Loucy (cell line): Measurements from ENCODE around the gene PNP.

Experiments
- H2AFZ ChIP-seq: fragments of 200-600 bp; sonication (generic); 2 replicates; pipeline ENCODE4 v1.6.0; 2016; ENCODE audit warnings: antibody characterized with exemption, mild to moderate bottlenecking, low read length, moderate library complexity
- H3F3A ChIP-seq: fragments of 200-600 bp; 2 replicates; pipeline ENCODE4 v1.6.0; 2016; ENCODE audit warnings: antibody characterized with exemption, low read depth, mild to moderate bottlenecking
- H3K27me3 ChIP-seq: fragments of 200-600 bp; sonication (generic); 2 replicates; pipeline ENCODE4 v1.6.1; 2014; ENCODE audit warnings: low read length, mild to moderate bottlenecking; ENCODE audit not compliant: insufficient read depth, poor library complexity, severe bottlenecking
- H3K36me3 ChIP-seq: fragments of 200-600 bp; sonication (generic); 2 replicates; pipeline ENCODE4 v1.6.1; 2016; ENCODE audit warnings: low read length; ENCODE audit not compliant: insufficient read depth
- H3K4me1 ChIP-seq: fragments of 200-600 bp; sonication (generic); 2 replicates; pipeline ENCODE4 v1.5.1; 2014; ENCODE audit warnings: low read length, mild to moderate bottlenecking; ENCODE audit not compliant: insufficient read depth, poor library complexity, severe bottlenecking
- H3K4me2 ChIP-seq: fragments of 200-600 bp; sonication (generic); 2 replicates; pipeline ENCODE4 v1.6.0; 2014; ENCODE audit warnings: antibody characterized with exemption, low read length, low read depth, mild to moderate bottlenecking; ENCODE audit not compliant: poor library complexity, severe bottlenecking
- H3K4me3 ChIP-seq: fragments of 200-600 bp; sonication (generic); 2 replicates; pipeline ENCODE4 v1.5.1; 2014; ENCODE audit warnings: low read length, mild to moderate bottlenecking, mixed read lengths; ENCODE audit not compliant: poor library complexity, severe bottlenecking
- H3K79me2 ChIP-seq: fragments of 200-600 bp; sonication (generic); 2 replicates; pipeline ENCODE4 v1.6.1; 2014; ENCODE audit warnings: low read length; ENCODE audit not compliant: insufficient read depth
- H3K9ac ChIP-seq: fragments of 200-600 bp; sonication (generic); 2 replicates; pipeline ENCODE4 v1.6.0; 2014; ENCODE audit warnings: mild to moderate bottlenecking, low read depth, low read length, moderate library complexity; ENCODE audit not compliant: poor library complexity, severe bottlenecking
- H3K9me2 ChIP-seq: fragments of 200-600 bp; sonication (generic); replicated peaks from 2 replicates; pipeline ENCODE4 v1.6.1; 2016; ENCODE audit warnings: low read depth, low read length, mixed read lengths
- H3K9me3 ChIP-seq: fragments of 200-600 bp; sonication (generic); 2 replicates; pipeline ENCODE4 v1.6.1; 2014; ENCODE audit warnings: mild to moderate bottlenecking, antibody characterized with exemption, low read length, low read depth; ENCODE audit not compliant: insufficient read depth
- H4K20me1 ChIP-seq: fragments of 200-600 bp; sonication (generic); 2 replicates; pipeline ENCODE4 v1.6.0; 2014; ENCODE audit warnings: antibody characterized with exemption, low read length, mild to moderate bottlenecking; ENCODE audit not compliant: insufficient read depth, poor library complexity, severe bottlenecking
- CTCF ChIP-seq: fragments of 200-600 bp; sonication (generic); conservative IDR thresholded peaks from 2 replicates; pipeline ENCODE4 v1.5.1; 2014; ENCODE audit warnings: mild to moderate bottlenecking, antibody characterized with exemption, low read length
- EZH2phosphoT487 ChIP-seq: fragments of 200-600 bp; IDR thresholded peaks from 2 replicates; pipeline ENCODE4 v1.6.1; 2018; ENCODE audit warnings: antibody characterized with exemption, mild to moderate bottlenecking, moderate library complexity, borderline replicate concordance

Gene PNP

GRCh38 chr14:20477211-20477876 lies 8.1 kb downstream of the PNP start:
- Histone ChIP-seq H3K4me2 (peak overlapping the region; percentile 58), H3K27me3 (no peaks in the 10 kb centered on the region), H3K9ac (peak overlapping the region; percentile 43), H3K36me3 (peaks cover 43% of the 10 kb centered on the region), H3F3A (peaks cover 24% of the 10 kb centered on the region), H2AFZ (no peak overlapping the region), H3K9me2 (no peaks in the 10 kb centered on the region), H4K20me1 (peaks cover 22% of the 10 kb centered on the region), H3K79me2 (peaks cover 40% of the 10 kb centered on the region), H3K4me1 (peaks cover 43% of the 10 kb centered on the region), H3K9me3 (no peaks in the 10 kb centered on the region), H3K4me3 (peak overlapping the region; percentile 37)
- no peak for TF ChIP-seq EZH2phosphoT487
- TF ChIP-seq CTCF = no peak

GRCh38 chr14:20478894-20479293 lies 9.7 kb downstream of the PNP start:
- H3K9me2 ChIP-seq = no peaks in the 10 kb centered on the region
- no peak overlapping the region for H3K4me2 ChIP-seq
- H2AFZ ChIP-seq = no peak overlapping the region
- H4K20me1 ChIP-seq = peaks cover 11% of the 10 kb centered on the region
- peaks cover 24% of the 10 kb centered on the region for H3F3A ChIP-seq
- no peaks in the 10 kb centered on the region for H3K9me3 ChIP-seq
- peaks cover 31% of the 10 kb centered on the region for H3K4me1 ChIP-seq
- TF ChIP-seq EZH2phosphoT487 = no peak
- no peak for TF ChIP-seq CTCF
- peaks cover 24% of the 10 kb centered on the region for H3K79me2 ChIP-seq
- H3K9ac ChIP-seq = peak overlapping the region; percentile 43
- no peaks in the 10 kb centered on the region for H3K27me3 ChIP-seq
- no peak overlapping the region for H3K4me3 ChIP-seq
- H3K36me3 ChIP-seq = peaks cover 33% of the 10 kb centered on the region

- no peak overlapping the region for H3K4me2 ChIP-seq
- peaks cover 12% of the 10 kb centered on the region for H3F3A ChIP-seq
- peaks cover 3% of the 10 kb centered on the region for H3K36me3 ChIP-seq
- TF ChIP-seq CTCF (no peak), EZH2phosphoT487 (no peak)
- no peaks in the 10 kb centered on the region for H3K9me2 ChIP-seq
- no peaks in the 10 kb centered on the region for H3K79me2 ChIP-seq
- no peaks in the 10 kb centered on the region for H3K9me3 ChIP-seq
- no peak overlapping the region for H3K4me3 ChIP-seq
- no peaks in the 10 kb centered on the region for H3K27me3 ChIP-seq
- H3K9ac ChIP-seq = no peak overlapping the region
- H4K20me1 ChIP-seq = no peaks in the 10 kb centered on the region
- no peak overlapping the region for H2AFZ ChIP-seq
- peaks cover 28% of the 10 kb centered on the region for H3K4me1 ChIP-seq
Measured at GRCh38 chr14:20482382-20482781, 13.2 kb downstream of the PNP start.
